Thymus (tissue), 11 donors: ENCODE measurements around the gene ASCL1. TPM values are rescaled to one million over a fixed set of nuclear protein-coding genes. Genes with fewer than 3 reads are reported as not detected.

ENCODE experiments used
- DNase-seq, 9 donors: peaks; one replicate each; pipeline ENCODE4 v3.0.0-alpha.2; 2013; ENCODE audit warnings: low spot score in 9 of 9, low read depth in 6 of 9, missing footprints in 1 of 9
- H3K27ac ChIP-seq, 2 donors: one replicate each; pipeline ENCODE4 v1.5.1; 2013; ENCODE audit warnings: control low read depth in 1 of 2, low read depth in 1 of 2, low read length in 1 of 2, mild to moderate bottlenecking in 1 of 2, moderate library complexity in 1 of 2
- H3K27me3 ChIP-seq, 2 donors: one replicate each; pipeline ENCODE4 v1.5.1; 2013; ENCODE audit warnings: low read length in 1 of 2; ENCODE audit not compliant: control insufficient read depth in 2 of 2, insufficient read depth in 1 of 2
- H3K36me3 ChIP-seq, 2 donors: one replicate each; pipeline ENCODE4 v1.5.1; 2013; ENCODE audit warnings: low read length in 1 of 2, mild to moderate bottlenecking in 1 of 2, moderate library complexity in 1 of 2; ENCODE audit not compliant: control insufficient read depth in 2 of 2, insufficient read depth in 2 of 2
- H3K4me1 ChIP-seq, 2 donors: one replicate each; pipeline ENCODE4 v1.5.1; 2013; ENCODE audit warnings: low read length in 2 of 2; ENCODE audit not compliant: control insufficient read depth in 2 of 2, insufficient read depth in 2 of 2
- H3K4me3 ChIP-seq, 2 donors: one replicate each; pipeline ENCODE4 v1.5.1; 2013; ENCODE audit warnings: low read length in 2 of 2, control low read depth in 1 of 2, mild to moderate bottlenecking in 1 of 2
- H3K9me3 ChIP-seq, 2 donors: one replicate each; pipeline ENCODE4 v1.5.1; 2013; ENCODE audit warnings: low read length in 1 of 2, mild to moderate bottlenecking in 1 of 2; ENCODE audit not compliant: control insufficient read depth in 2 of 2, insufficient read depth in 1 of 2
- WGBS: extraction: QIAGEN DNeasy Blood & Tissue Kit; methylation state at CpG from one replicate; pipeline ENCODE4 v1.1.7; 2013; 5-methylcytosine and 5-hydroxymethylcytosine counted together
- polyA plus RNA-seq: library from polyadenylated mRNA; stranded (reverse); fragments of 200-250 nt; gene quantifications from one replicate; pipeline ENCODE4 v1.2.3, GENCODE V29; 2013
- total RNA-seq: library from RNA; stranded (reverse); fragments of 120-200 nt; gene quantifications from one replicate; pipeline ENCODE4 v1.2.4, GENCODE V29; 2013
- donor health status: healthy.

The ASCL1 gene
- total and polyA plus RNA-seq, 2 donors: 15.3 to 17.8 TPM

- H3K4me1 ChIP-seq: no peaks in the 10 kb centered on the region
- H3K27me3 ChIP-seq: peaks cover 18 to 20% of the 10 kb centered on the region in 2 donors
- DNase-seq: no peak
- H3K4me3 ChIP-seq: no peak overlapping the region
- no peak overlapping the region for H3K27ac ChIP-seq
- 80% methylated on average over 2 of the region's 2 CpGs for WGBS
- H3K36me3 ChIP-seq: no peaks in the 10 kb centered on the region
- peaks cover 0 to 1% of the 10 kb centered on the region in 2 donors for H3K9me3 ChIP-seq
These were observed 11.4 kb upstream of the ASCL1 start for GRCh38 chr12:102946042-102946441.

DNA sequence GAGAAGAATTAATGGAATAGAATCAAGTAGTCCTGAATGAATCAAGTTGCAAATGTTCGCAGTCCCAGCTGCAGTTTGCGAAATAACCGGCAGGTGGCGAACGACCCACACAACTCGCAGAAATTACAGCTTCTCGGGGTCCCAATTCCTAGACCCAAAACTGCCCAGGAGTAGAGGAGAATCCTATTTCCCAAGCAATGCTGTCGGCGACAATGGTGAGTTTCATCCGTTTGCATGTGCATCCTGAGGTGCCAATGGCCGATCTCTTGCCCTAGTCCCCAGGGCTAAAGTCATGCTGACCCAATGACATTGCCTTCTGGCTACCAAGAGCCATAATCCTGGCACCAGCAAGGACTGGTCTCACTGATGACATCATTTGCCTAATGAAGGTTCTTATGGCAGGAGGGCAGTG lies 8.5 kb upstream of the ASCL1 start:
- DNase-seq: peak in 7 of 9 donors; percentile 11 to 52 (median 23)
- Histone ChIP-seq H3K36me3 (no peaks in the 10 kb centered on the region), H3K4me3 (no peak overlapping the region), H3K4me1 (no peaks in the 10 kb centered on the region), H3K27ac (no peak overlapping the region), H3K27me3 (peaks cover 42 to 47% of the 10 kb centered on the region in 2 donors), H3K9me3 (peaks cover 0 to 1% of the 10 kb centered on the region in 2 donors)
- WGBS: 3% methylated on average over 11 of the region's 11 CpGs

DNA sequence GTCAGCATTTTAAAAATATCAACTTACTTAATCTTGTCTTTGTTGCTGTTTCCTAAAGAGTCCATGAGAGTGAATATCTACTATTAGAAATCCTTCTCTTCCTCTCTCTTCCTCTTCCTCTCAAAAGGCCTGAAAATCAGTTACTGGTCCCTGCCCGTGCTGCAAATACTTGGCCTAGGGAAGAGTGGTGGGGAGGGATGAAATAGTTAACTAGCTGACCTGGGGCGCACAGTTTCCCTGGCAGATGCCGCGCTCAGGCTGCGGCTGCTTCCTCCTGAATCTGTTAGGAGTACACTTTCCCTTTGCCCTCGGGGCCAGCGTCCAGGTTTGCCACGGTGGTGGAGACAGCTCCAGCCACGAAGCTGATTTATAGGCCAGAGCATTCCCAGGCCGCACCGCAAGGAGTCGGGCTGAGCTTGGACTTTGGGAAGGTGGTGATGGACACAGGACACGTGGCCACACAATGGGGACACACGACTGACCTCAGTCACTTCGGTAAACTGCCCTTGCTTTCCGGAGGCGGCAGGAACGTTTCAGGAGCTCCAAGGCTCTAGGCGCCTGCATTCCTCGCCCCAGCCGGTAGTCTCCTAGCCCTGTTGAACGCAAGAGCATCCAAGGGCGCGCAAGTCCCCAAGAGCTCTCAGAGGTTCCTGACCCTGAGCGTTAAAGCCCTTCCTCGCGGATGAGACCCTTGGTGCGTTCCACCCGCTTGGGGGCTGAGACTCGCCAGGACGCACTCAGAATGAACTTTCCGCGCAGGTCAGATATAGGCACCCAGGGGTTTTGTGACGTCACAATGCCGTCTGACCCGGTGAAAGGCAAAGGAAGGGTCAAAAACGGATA lies 7.1 kb upstream of the ASCL1 start:
- 5% methylated on average over 37 of the region's 37 CpGs for WGBS
- DNase-seq: no peak
- H3K4me1 ChIP-seq: no peaks in the 10 kb centered on the region
- no peaks in the 10 kb centered on the region for H3K36me3 ChIP-seq
- no peak overlapping the region for H3K4me3 ChIP-seq
- peaks cover 49 to 61% of the 10 kb centered on the region in 2 donors for H3K27me3 ChIP-seq
- no peak overlapping the region for H3K27ac ChIP-seq
- peaks cover 0 to 1% of the 10 kb centered on the region in 2 donors for H3K9me3 ChIP-seq

- peaks cover 0 to 1% of the 10 kb centered on the region in 2 donors for H3K9me3 ChIP-seq
- WGBS: 10% methylated on average over 21 of the region's 21 CpGs
- DNase-seq: no peak
- H3K4me3 ChIP-seq: no peak overlapping the region
- H3K27me3 ChIP-seq: peaks cover 53 to 68% of the 10 kb centered on the region in 2 donors
- H3K4me1 ChIP-seq: no peaks in the 10 kb centered on the region
- H3K27ac ChIP-seq: no peak overlapping the region
- H3K36me3 ChIP-seq: no peaks in the 10 kb centered on the region
These were observed 6.4 kb upstream of the ASCL1 start for GRCh38 chr12:102950950-102951619.

DNA sequence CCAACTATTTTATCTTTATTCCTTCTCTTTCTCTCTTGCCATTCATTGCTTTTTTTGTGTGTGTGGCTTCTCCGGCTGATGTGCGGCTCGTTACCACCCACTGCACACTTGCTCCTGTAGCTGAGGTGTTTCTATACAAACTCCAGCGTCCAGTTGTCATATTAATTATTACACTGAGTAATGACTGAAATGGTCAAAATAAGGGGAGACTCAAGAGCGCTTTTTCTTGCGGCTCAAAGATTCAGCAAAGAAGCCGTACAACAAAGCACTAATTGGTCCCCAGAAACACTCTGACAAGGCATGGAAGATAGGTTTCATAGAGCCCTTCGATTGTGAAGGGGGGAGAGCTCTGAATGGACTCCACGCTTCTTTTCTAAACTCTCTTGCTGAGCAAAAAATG lies 5.6 kb upstream of the ASCL1 start:
- peaks cover 0 to 1% of the 10 kb centered on the region in 2 donors for H3K9me3 ChIP-seq
- H3K27ac ChIP-seq: no peak overlapping the region
- 36% methylated on average over 9 of the region's 9 CpGs for whole genome bisulfite sequencing
- H3K36me3 ChIP-seq: no peaks in the 10 kb centered on the region
- no peak overlapping the region for H3K4me3 ChIP-seq
- no peaks in the 10 kb centered on the region for H3K4me1 ChIP-seq
- peaks cover 61 to 76% of the 10 kb centered on the region in 2 donors for H3K27me3 ChIP-seq
- DNase-seq: no peak

DNA sequence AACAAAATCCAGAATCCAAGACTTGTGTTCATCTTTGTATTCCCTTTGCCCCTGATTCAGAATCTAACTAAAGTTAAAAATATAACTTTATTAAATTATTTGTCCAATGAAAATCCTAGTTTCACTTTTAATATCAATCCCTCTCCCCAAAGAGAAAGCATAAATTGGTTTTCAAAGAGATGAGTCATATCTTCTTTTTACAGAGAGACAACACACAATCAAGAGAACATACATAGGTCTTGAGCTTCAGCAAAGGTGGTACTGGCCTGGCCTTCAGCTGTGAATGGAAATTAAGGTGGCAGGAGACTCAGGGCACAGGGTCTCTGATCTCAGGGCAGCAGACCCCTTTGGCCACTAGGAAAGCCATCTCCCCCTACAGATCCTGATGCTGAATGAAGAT lies 4.3 kb upstream of the ASCL1 start:
- Histone ChIP-seq H3K27me3 (peaks cover 75 to 90% of the 10 kb centered on the region in 2 donors), H3K9me3 (peaks cover 0 to 1% of the 10 kb centered on the region in 2 donors), H3K36me3 (no peaks in the 10 kb centered on the region), H3K4me1 (no peaks in the 10 kb centered on the region), H3K27ac (no peak overlapping the region), H3K4me3 (no peak overlapping the region)
- DNase-seq: no peak

DNA sequence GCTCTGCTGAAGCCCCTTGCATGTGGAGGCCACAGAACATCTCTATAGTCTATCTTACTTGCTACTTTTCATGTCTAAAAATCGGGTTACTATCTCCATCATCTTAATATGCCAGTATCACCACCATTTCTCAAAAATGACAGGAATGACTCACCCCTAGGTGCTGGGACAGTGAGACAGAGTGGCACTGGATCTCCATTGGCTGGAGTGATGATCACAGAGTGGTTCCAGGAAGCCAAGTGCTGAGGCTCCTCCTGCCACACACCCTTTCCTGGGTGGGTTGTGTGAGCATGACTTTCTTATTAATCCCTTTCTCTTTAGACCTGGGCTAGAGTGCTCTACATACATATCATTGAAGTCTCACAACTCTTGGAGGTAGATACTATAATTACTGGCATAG lies 3.3 kb upstream of the ASCL1 start:
- H3K4me1 ChIP-seq: no peaks in the 10 kb centered on the region
- no peak for DNase-seq
- peaks cover 82 to 96% of the 10 kb centered on the region in 2 donors for H3K27me3 ChIP-seq
- H3K4me3 ChIP-seq: no peak overlapping the region
- H3K9me3 ChIP-seq: peaks cover 0 to under 1% of the 10 kb centered on the region in 2 donors
- 42% methylated on average over 1 of the region's 1 CpG for WGBS
- H3K27ac ChIP-seq: no peak overlapping the region
- no peaks in the 10 kb centered on the region for H3K36me3 ChIP-seq

DNA sequence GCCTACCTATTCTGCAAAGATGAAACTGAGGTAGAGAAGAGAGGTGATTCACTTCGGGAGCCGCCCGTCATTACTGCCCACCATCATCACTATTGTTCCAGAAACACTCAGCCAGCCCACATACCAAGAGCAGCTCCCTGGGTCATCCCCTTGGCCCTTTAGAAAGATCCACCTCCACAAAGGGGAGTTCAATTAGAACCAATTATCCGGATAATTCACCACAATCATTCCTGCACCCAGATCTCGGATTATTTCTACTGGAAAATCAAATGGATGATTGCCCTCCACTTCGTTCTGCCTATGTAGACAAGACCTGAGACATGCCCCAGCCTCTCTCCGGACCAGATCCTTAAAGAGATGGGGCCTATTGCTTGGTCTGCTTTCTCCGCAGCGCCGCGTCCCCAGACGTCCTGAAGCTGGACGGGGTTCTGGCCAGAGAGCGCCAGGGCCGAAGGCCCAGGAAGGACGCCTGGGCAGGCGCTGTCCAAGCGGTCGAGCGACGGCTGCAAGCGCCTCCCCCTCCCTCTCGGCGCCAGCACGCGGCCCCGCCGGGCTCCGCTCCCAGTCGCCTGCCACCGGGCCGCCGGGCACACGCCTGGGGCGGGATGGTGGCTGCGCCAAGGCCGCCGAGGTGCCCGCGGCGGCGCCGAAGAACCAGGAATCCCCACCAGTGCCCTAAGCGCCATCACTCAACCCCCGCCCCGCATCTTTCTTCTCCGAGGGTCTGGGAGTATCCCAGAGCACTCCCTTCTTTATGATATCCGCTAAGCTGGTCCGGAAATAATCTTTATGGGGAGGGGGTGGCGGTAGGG lies 1.3 kb upstream of the ASCL1 start:
- Histone ChIP-seq H3K4me1 (no peaks in the 10 kb centered on the region), H3K9me3 (no peaks in the 10 kb centered on the region), H3K27me3 (peaks cover 79 to 98% of the 10 kb centered on the region in 2 donors), H3K36me3 (no peaks in the 10 kb centered on the region), H3K27ac (no peak overlapping the region), H3K4me3 (no peak overlapping the region)
- WGBS: 8% methylated on average over 50 of the region's 50 CpGs
- no peak for DNase-seq
